Lung (tissue), 12 donors: ENCODE results near the gene CPHXL2. TPM values are rescaled to one million over a fixed set of nuclear protein-coding genes. Genes with fewer than 3 reads are reported as not detected.

Experiments used
- ATAC-seq: fragments of 200-7000 bp; cut with Tn5 transposase; one replicate; pipeline ENCODE4 v1.9.1; 2020; ENCODE audit warnings: moderate number of reproducible peaks; ENCODE audit not compliant: insufficient read depth, low FRiP score
- DNase-seq, 3 donors: peaks; one replicate each; pipeline ENCODE4 v3.0.0-alpha.2; 2013 to 2017
- H3K27ac ChIP-seq, 2 donors: one replicate each; pipeline ENCODE4 v1.5.1; 2013; ENCODE audit warnings: mild to moderate bottlenecking in 2 of 2, moderate library complexity in 2 of 2, control low read depth in 1 of 2, inconsistent platforms in 1 of 2, low read depth in 1 of 2, low read length in 1 of 2
- H3K27me3 ChIP-seq, 3 donors: one replicate each; pipeline ENCODE4 v1.5.1; 2013; ENCODE audit warnings: low read length in 2 of 3; ENCODE audit not compliant: control insufficient read depth in 3 of 3, insufficient read depth in 3 of 3
- H3K36me3 ChIP-seq, 4 donors: one replicate each; pipeline ENCODE4 v1.5.1; 2013; ENCODE audit warnings: low read length in 4 of 4, mild to moderate bottlenecking in 1 of 4, moderate library complexity in 1 of 4; ENCODE audit not compliant: control insufficient read depth in 4 of 4, insufficient read depth in 4 of 4
- H3K4me1 ChIP-seq, 5 donors: one replicate each; pipeline ENCODE4 v1.5.1; 2013; ENCODE audit warnings: low read length in 5 of 5, mild to moderate bottlenecking in 2 of 5, moderate library complexity in 1 of 5; ENCODE audit not compliant: control insufficient read depth in 5 of 5, insufficient read depth in 5 of 5
- H3K4me3 ChIP-seq: one replicate; pipeline ENCODE4 v1.5.1; 2013; ENCODE audit warnings: mild to moderate bottlenecking, control low read depth, moderate library complexity
- H3K9ac ChIP-seq, 2 donors: one replicate each; pipeline ENCODE4 v1.5.1; 2013; ENCODE audit warnings: low read length in 2 of 2, control low read depth in 1 of 2; ENCODE audit not compliant: insufficient read depth in 1 of 2
- H3K9me3 ChIP-seq, 4 donors: one replicate each; pipeline ENCODE4 v1.5.1; 2013; ENCODE audit warnings: low read length in 3 of 4, mild to moderate bottlenecking in 1 of 4, moderate library complexity in 1 of 4; ENCODE audit not compliant: control insufficient read depth in 4 of 4, insufficient read depth in 3 of 4
- CTCF ChIP-seq: IDR thresholded peaks from 2 replicates; pipeline ENCODE4 v1.5.1; 2012; ENCODE audit warnings: mild to moderate bottlenecking; ENCODE audit errors: control extremely low read depth, extremely low read depth
- WGBS, 2 donors: extraction: QIAGEN DNeasy Blood & Tissue Kit; methylation state at CpG; one replicate each; pipeline ENCODE4 v1.1.7; 2013; 5-methylcytosine and 5-hydroxymethylcytosine counted together
- polyA plus RNA-seq, 2 donors: library from polyadenylated mRNA; stranded (reverse); fragments of 200-250 nt; gene quantifications; one replicate each; pipeline ENCODE4 v1.2.1, GENCODE V29; 2013
- total RNA-seq, 2 donors: library from RNA; depleted of rRNA in 1 of 2; stranded (reverse); fragments of >200 nt in 1 of 2; gene quantifications; one replicate each; pipeline ENCODE4 v1.2.1, GENCODE V29; 2014 to 2021
- donor health status: control.
- donor health status: control.
- donor health status: Bipolar disorder and iron deficiency.
- donor health status: healthy.
- donor health status: DM: yes; HTN: yes; CAD: no.

The CPHXL2 gene
- total and polyA plus RNA-seq, 4 donors, result not detected

- no peaks in the 10 kb centered on the region for H3K9me3 ChIP-seq
- no peak overlapping the region for H3K9ac ChIP-seq
- no peak overlapping the region for H3K27ac ChIP-seq
- WGBS, 2 donors, result 94 to 99% methylated on average over 2 of the region's 2 CpGs
- peaks cover 0 to 11% (median 0%) of the 10 kb centered on the region in 5 donors for H3K4me1 ChIP-seq
- H3K36me3 ChIP-seq, result peaks cover 27 to 37% (median 33%) of the 10 kb centered on the region in 4 donors
- H3K27me3 ChIP-seq, result no peaks in the 10 kb centered on the region
- TF ChIP-seq CTCF, result no peak
- H3K4me3 ChIP-seq, result no peak overlapping the region
- DNase-seq (no peak), ATAC-seq (no peak)
Observed at GRCh38 chr16:75658175-75658574, 18.6 kb downstream of the CPHXL2 start.

- Histone ChIP-seq H3K27ac (no peak overlapping the region), H3K9ac (no peak overlapping the region), H3K4me1 (peaks cover 0 to 16% (median 9%) of the 10 kb centered on the region in 5 donors), H3K27me3 (no peaks in the 10 kb centered on the region), H3K9me3 (no peaks in the 10 kb centered on the region), H3K4me3 (no peak overlapping the region), H3K36me3 (peaks cover 20 to 37% (median 25%) of the 10 kb centered on the region in 4 donors)
- WGBS, 2 donors, result 81 to 84% methylated on average over 1 of the region's 1 CpG
- DNase-seq (no peak), ATAC-seq (no peak)
- no peak for TF ChIP-seq CTCF
Observed at GRCh38 chr16:75653922-75654321, 22.9 kb downstream of the CPHXL2 start.

GRCh38 chr16:75648265-75649076, 28.3 kb downstream of the CPHXL2 start:
- WGBS, 2 donors, result 0% methylated on average over 61 to 62 of the region's 62 CpGs

More at GRCh38 chr16:75648265-75649076, 28.3 kb downstream of the CPHXL2 start:
- H3K4me1 ChIP-seq, result peaks cover 0 to 21% (median 13%) of the 10 kb centered on the region in 5 donors
- peak overlapping the region; percentile 97 for H3K9ac ChIP-seq
- H3K27ac ChIP-seq, result peak overlapping the region; percentile 83 to 99
- peak; percentile 69 for ATAC-seq
- TF ChIP-seq CTCF, result no peak
- peak overlapping the region; percentile 96 for H3K4me3 ChIP-seq
- H3K36me3 ChIP-seq, result peaks cover 0 to 15% (median 9%) of the 10 kb centered on the region in 4 donors
- peaks cover 0 to 1% (median 0%) of the 10 kb centered on the region in 4 donors for H3K9me3 ChIP-seq
- no peaks in the 10 kb centered on the region for H3K27me3 ChIP-seq
- DNase-seq, result peak; percentile 86 to 91 (median 90)
